HG03280 (cell line): ENCODE measurements around the gene SLC7A1.

Experiments used
- ATAC-seq: cut with Tn5 transposase; IDR thresholded peaks from one replicate; pipeline ENCODE4 v1.9.1; 2021; ENCODE audit warnings: mild to moderate bottlenecking, moderate library complexity; ENCODE audit not compliant: unreplicated experiment

The SLC7A1 gene

GRCh38 chr13:29532821-29533220, 62.7 kb downstream of the SLC7A1 start:
- ATAC-seq, result no peak

DNA sequence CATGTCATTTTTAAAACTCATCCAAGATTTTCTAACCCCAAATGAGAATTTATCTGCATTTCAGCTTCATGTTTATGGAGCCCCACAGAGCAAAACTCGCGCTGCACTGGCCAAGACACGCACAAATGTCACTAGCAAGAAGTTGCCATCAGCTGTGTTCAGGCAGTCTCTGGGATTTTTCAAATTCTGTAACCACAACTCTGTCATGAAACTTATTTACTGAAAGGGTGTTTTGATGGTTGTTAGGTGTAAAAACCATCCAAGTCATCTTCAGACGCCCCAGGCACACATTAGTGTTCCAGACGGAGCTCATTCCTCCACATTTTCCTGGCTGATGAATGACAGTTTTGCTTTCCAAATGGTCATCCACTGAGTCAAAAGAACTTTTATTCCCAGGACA, 63.4 kb downstream of the SLC7A1 start:
- ATAC-seq, result no peak

DNA sequence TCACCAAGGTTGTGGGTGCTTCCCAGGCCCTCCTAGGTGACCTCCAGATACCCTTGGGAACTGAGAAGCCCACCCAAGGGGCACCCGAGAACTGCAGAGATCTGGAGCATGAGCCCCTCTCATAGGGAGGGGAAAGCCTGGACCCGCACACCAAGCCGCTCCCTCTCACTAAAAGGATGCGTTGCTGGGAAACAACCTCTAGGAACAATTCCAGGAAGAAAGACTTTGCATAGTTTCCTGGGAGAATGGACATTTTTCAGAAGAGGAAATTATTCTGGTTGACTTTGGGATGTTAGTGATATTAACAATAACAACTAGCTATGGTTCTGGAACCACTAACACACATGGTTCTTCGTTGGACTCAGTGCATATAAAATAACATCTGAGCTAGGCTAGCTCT, 64.6 kb downstream of the SLC7A1 start:
- ATAC-seq, result no peak

GRCh38 chr13:29529754-29530153, 65.7 kb downstream of the SLC7A1 start:
- ATAC-seq, result no peak

DNA sequence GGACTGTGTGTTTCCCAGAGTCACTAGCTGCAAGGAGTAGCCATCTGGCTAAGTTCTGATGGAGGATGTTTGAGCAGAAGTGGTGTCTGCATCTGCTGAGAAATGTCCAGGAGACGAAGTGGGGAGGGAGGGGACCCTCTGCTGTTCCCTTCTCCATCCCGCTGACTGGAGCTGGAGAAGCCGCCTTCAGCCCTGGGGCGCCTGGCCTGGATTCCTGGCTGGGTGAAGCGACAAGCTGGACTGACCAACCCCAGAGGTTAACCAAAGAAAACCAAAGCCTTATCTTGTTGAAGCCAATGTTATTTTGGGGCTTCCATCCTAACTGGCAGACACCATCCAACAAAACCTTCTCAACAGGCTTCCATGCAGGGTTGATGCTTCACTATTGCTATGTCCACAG, 67.6 kb downstream of the SLC7A1 start:
- no peak for ATAC-seq

GRCh38 chr13:29527511-29527910, 68.0 kb downstream of the SLC7A1 start:
- no peak for ATAC-seq

DNA sequence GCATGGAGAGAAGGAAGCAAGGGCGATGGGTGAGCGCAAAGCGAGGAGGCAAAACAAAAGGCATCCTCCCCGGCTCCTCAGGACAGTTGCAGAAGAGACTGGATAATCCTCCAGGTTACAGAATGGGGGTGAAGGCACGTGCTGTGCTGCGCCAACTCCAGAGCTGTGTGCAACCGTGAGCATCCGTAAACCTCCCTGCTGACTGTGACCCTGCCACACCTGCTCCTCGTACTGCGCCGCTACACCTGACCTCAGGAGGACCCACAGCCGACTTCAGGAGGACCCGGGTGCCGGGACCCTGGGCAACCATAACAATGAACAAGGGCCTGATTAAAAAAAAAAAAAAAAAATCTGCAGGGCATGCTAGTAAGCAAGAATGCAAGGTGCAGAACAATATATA, 68.7 kb downstream of the SLC7A1 start:
- ATAC-seq, result no peak

GRCh38 chr13:29525757-29526156, 69.7 kb downstream of the SLC7A1 start:
- ATAC-seq, result no peak

GRCh38 chr13:29524641-29525040, 70.8 kb downstream of the SLC7A1 start:
- no peak for ATAC-seq

- no peak for ATAC-seq
Observed at GRCh38 chr13:29524176-29524575, 71.3 kb downstream of the SLC7A1 start.

DNA sequence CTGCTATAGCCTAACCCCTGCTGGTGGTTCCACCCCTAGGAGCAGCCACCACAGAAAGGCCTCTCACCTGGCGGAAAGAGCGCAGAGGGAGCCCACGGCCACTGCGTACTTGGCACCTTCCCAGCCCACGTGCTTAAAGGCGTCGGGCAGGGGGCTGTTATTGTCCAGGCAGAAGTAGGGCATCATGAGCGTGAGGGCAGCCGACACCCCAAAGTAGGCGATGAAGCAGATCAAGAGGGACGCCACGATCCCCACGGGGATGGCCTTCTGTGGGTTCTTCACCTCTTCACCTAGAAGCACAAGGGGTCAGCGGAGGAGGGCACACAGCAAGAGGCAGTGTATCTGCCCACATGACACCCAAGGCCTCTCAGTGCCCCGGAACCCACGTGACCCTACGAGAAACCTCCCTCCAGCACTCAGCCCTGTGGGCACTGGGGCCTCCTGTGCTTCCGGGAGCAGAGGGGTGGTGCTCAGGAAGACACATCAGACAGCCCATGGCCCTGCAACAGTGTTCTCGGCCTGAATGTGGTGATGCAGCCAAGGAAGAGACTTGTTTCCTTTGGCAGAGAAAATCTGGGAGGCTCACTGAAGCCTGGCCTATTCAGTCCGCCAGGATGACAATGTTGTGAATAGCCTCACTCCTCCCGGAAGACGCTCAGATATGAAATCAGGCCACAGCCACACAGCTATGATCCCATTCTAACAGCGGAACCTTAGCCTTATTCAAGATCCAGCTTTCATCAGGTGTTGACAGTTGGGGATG, 72.1 kb downstream of the SLC7A1 start:
- no peak for ATAC-seq

DNA sequence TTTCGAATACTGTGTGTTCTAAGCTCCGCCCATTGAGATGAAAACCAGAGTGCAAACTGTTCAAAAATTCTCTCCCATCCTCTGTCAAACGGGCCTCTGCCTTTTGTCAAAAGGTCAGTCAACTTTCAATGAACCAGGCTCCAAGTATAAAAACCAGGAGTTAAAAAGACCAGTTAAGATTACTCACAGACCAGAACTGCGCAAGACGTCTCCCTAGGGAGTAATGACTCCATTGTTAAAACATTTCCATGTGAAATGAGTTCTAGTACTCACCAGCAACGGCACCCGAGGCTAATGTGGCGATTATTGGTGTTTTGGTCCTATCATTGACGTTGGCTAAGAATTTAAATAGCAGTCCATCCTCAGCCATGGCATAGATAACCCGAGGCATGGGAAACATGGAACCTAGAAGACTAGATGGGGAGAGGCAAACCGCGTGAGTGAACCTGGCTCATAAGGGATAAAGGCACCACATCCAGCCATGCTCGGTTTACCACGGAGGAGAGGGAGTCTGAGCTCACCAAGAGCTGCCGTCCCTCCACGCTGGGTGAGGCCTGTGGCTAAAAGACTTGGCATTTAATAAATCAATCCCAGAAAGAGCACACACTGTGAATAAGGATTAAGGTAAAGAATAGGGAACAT, 73.3 kb downstream of the SLC7A1 start:
- ATAC-seq, result no peak

DNA sequence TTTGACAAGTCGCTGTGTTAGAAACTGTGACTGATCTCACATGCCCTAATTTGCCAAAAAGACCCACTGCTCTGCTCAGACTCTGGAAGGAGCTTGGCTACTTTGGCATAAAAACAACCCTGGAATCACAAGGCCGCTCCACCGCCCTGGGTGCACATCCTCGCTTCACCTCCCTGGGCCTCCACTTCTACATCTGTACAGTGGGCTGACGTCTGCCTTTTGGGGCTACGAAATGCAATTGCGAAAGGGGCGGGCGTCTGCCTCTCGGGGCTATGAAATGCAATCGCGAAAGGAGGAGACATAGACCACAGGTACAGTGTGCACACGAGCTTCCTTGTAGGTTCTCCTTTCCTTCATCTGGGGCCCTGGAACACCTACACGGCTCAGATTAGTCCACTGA, 74.2 kb downstream of the SLC7A1 start:
- no peak for ATAC-seq

- ATAC-seq, result no peak
Observed at GRCh38 chr13:29520671-29521070, 74.8 kb downstream of the SLC7A1 start.

GRCh38 chr13:29519921-29520320, 75.6 kb downstream of the SLC7A1 start:
- no peak for ATAC-seq

- no peak for ATAC-seq
Observed at GRCh38 chr13:29516880-29517279, 78.6 kb downstream of the SLC7A1 start.

DNA sequence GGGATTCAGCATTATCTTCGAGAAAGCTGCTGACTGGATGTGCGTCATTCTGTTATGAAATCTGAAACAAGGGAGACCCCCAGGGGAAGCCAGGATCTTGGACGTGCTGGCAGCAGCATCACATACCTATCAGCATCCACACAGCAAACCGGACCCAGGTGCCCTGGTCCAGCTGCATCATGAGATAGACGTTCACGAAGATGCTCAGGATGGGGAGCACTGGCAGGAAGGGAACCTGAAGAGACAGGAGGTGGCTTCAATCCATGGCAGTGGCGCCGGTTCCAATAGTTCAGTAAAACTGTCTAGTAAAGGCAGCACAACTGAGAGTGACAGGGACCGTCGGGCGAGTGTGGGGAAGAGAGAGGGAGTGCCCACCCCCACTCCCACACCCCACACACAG, 79.5 kb downstream of the SLC7A1 start:
- ATAC-seq, result no peak

- ATAC-seq, result no peak
Observed at GRCh38 chr13:29515372-29515771, 80.1 kb downstream of the SLC7A1 start.

- ATAC-seq, result no peak
Observed at GRCh38 chr13:29514720-29515310, 80.7 kb downstream of the SLC7A1 start.

DNA sequence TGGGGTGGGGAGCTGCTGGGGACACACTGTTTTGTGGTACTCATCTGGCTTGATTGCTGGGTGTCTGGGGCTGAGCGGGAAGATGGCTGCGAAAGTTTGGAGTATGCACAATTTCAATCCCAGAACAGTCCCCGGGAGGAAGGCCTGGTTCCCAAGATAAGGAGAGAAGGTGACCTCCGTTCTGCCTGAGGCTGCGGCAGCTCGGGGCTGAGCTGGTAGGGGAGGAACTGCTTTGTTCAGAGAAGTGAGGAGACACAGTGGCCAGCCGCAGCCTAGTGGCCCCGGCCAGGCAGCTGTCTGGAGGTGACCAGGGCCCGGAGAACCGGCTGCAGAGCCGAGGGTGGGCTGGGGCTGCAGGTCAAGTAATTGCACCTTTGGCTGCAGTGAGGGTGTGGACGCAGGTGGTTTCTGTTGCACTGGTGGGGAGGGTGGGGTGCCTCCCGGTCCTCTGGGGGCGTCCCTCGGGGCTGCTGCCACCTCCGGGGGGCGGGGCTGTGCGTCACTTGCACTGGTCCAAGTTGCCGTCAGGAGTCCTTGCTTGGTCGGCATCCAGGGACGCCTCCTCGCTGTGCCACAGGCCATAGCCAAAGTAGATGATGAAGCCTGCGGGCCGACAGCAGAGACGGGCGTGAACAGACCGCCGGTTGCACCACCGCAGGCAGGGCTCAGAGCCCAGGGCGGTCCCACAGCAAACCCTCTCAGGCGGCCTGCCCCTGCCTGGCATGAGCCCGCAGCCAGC, 81.3 kb downstream of the SLC7A1 start:
- no peak for ATAC-seq
